Naive thymus-derived CD8-positive, alpha-beta T cell (primary cell): ENCODE results near the gene GPR101. TPM values are rescaled to one million over a fixed set of nuclear protein-coding genes. Genes with fewer than 3 reads are reported as not detected.

ENCODE experiments used
- polyA plus RNA-seq, 3 donors: library from polyadenylated mRNA; unstranded; fragments of 300-500 nt; fragmentation: Illumina TruSeq; gene quantifications; one replicate each; pipeline ENCODE4 v1.2.3, GENCODE V29; 2021
- total RNA-seq, 8 experiments: library from RNA in 2 of 8; stranded (reverse) in 2 of 8; gene quantifications; one replicate each; pipeline ENCODE4 v1.2.3 and lab custom pipeline; 2021 to 2026

Gene GPR101
- total and polyA plus RNA-seq, 5 experiments from 2014 or later: not detected

Other genes starting within 250 kb of the GPR101 start
- gene RBMX, start 153.3 kb downstream of the GPR101 start, total RNA-seq: 100 to 1,000 TPM; 261 to 285 TPM
- 100 to 1,000 TPM; 160 to 207 (median 169) TPM for gene RBMX, start 153.3 kb downstream of the GPR101 start, polyA plus RNA-seq